Gastrocnemius medialis (tissue), 4 donors: Measurements from ENCODE around the gene INSIG1.

Source experiments
- CTCF ChIP-seq, 5 experiments: fragments of 450-650 bp in 3 of 5; fragments of 200-600 bp in 2 of 5; sonication (generic) in 2 of 5; IDR thresholded peaks in 4 of 5; conservative IDR thresholded peaks in 1 of 5; 1 replicate in 4 of 5; 2 replicates in 1 of 5; pipeline ENCODE4 v1.5.1; 2016 to 2019; ENCODE audit warnings: antibody characterized with exemption in 5 of 5, mild to moderate bottlenecking in 3 of 5, moderate library complexity in 3 of 5
- POLR2A ChIP-seq, 2 donors: fragments of 450-650 bp; IDR thresholded peaks; one replicate each; pipeline ENCODE4 v1.6.1; 2017; ENCODE audit warnings: antibody characterized with exemption in 2 of 2, mild to moderate bottlenecking in 2 of 2, moderate library complexity in 2 of 2

- TF ChIP-seq CTCF (IDR thresholded peaks at IDR 0.05 in 4 of 5, conservative IDR thresholded peaks at IDR 0.05 in 1 of 5) = no peak
- TF ChIP-seq POLR2A (IDR thresholded peaks at IDR 0.05) = no peak
These were observed 2.0 kb downstream of the INSIG1 start for GRCh38 chr7:155299535-155300202.
